Hematopoietic multipotent progenitor cell treated with erythropoietin and hydrocortisone succinate and interleukin-3 and kit ligand, for 8 days (in vitro differentiated cells): ENCODE measurements around the gene DIAPH1.

Source experiments
- DNase-seq: peaks from one replicate; pipeline ENCODE4 v3.0.0-alpha.2; 2015

Gene DIAPH1

DNA sequence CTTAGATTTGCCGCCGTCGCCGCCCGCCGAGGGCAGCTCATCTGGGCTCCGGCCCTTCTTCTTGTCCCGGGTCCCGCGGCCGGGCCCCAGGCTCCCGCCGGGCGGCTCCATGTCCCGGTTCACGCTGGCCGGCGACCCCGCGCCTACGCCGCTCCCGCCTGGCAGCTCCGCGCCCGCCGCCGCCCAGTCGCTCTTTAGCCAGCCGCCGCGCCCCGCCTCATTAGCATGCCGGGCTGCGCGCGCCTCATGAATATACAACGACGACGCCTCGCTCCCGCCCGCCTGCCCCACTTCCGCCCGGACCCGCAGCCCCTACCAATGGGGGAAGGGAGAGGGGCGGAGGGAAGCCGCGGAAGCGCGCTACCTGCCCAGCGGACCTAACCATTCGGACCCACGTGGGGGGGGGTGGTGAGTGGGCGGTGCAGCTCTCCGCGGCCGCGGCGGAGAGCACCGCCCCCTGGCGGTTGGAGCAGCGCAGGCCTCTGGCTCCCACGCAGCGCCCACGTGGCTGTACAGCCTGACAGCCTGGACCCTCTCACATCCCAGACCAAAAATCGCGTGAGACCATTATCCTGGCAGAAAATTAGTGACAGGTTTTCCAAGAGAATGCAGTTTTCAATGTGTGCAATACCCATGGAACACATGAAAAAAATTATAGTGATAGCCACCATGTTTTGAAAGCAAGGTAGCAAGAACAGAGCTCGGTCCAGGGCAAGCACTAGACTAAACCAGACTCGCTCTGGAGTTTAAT, at the start of gene DIAPH1:
Gene DIAPH1 (minus strand): TSS at position 197 of the 751 bp plus-strand sequence. CDS start 86 bp downstream, at position 111.
- DNase-seq, result peak; percentile 96

GRCh38 chr5:141665995-141666940, 47.5 kb upstream of the DIAPH1 start:
- DNase-seq, result no peak

DNA sequence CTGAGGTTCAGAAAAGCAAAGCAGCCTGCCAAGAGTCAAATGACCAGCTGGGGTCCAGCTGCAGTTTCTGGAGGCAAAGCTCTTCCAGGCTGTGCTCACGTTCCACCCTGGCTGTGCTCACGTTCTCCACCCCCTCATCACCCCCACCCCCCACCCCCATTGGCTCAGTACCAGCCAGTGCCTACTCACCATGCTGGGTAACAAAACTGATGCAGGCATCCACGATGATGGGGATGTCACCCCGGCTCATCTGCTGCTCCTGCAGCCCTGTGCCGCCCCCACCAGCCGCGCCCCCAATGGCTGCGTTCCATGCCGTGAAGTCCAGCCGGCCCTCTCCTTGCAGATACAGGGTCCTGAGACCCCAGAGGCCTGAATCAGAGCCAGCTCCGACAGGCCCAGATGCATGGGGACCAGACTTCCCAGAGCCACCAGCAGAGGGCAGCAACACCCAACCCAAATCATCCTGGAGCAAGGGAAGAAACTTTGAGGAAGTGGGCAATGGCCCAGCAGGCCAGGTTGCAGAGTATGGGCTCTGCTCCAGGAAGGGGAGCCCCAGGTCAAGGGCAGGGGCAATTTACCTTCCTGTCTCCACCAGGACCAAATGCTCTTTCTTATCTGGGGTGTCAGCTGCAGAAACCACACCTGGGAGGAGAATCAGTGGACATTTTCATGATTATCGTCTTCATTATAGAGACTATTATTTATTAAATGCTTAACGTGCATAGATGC, 46.1 kb upstream of the DIAPH1 start:
- peak; percentile 76 for DNase-seq

DNA sequence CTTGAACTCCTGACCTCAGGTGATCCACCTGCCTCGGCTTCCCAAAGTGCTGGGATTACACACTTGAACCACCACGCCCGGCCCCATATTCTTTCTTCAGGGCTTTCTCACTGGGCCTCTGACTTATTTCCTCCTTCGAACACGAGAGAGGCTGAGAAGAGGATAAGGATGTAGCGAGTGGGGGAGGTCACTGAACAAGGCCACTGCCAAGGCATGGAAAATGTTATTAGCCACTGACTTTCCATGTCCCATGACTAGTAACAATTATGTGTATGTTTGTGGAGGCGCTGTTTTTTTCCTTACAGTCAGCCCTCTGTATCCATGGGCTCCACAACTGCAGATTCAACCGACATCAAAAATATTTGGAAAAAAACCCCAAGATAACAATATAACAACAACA, 44.7 kb upstream of the DIAPH1 start:
- DNase-seq, result no peak

- no peak for DNase-seq
Observed at GRCh38 chr5:141662028-141662427, 43.2 kb upstream of the DIAPH1 start.

DNA sequence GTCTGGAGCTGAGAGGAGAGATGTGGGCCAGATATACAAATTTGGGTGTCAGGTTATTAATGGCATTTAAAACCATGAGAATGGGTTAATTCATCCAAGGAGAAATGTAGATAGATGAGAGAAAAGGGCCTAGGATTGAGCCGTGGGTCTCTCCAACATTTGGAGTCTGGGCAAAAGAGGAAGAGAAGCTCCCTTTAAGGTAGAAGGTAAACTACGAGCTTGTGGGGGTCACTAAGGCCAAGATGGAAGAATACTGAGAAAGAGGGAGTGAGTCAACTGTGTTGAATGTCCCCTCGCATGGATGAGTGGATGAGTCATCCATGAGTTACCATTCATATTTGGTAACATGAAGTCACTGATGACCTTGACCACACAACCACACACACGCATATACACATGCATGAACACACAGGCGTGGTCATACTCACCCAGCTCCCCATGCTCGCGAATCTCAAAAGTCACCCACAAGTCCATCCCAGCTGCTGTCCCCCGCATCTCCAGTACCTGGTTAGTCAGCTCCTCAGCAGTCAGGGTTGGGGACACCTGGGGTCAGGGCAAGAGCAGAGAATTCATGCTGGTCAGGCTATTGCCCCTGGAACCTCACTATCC, 39.2 kb upstream of the DIAPH1 start:
- no peak for DNase-seq

- no peak for DNase-seq
Observed at GRCh38 chr5:141657404-141657803, 38.6 kb upstream of the DIAPH1 start.

DNA sequence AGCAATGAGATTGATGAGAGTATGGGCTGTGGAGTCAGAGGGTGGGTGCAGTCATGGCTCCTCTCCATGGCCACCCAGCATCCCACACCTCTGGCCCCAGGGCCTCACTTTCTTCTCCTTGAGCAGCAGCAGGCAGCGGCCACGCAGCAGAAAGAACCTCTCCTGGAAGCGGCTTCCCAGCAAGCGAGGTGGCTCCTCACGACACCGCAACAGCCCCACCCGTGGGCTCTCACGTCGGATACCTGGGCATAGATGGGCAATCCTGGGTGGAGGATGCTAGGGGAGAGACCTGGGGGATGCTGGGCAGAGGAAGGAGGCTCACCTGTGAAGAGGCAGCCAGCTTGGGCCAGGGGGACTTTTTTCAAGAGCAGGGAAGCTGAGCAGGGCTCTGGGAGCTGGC, 37.6 kb upstream of the DIAPH1 start:
- no peak for DNase-seq

DNA sequence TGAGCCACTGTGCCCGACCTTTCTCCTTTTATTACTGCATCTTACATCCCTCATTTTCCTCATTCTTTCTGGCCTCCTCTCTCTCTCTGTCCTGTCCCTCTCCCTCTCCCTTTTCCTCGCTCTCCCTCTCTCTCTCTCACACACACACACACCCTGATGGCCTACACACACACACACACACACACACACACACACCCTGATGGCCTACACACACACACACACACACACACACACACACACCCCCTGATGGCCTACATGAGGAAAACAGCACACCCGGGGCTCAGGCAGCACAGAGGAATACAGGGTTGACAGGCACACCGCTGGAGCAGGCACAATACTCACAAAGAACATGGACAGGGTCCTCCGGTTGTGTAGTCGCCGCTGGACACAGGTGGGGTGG, 36.2 kb upstream of the DIAPH1 start:
- no peak for DNase-seq

GRCh38 chr5:141654298-141654697, 35.5 kb upstream of the DIAPH1 start:
- DNase-seq, result no peak

DNA sequence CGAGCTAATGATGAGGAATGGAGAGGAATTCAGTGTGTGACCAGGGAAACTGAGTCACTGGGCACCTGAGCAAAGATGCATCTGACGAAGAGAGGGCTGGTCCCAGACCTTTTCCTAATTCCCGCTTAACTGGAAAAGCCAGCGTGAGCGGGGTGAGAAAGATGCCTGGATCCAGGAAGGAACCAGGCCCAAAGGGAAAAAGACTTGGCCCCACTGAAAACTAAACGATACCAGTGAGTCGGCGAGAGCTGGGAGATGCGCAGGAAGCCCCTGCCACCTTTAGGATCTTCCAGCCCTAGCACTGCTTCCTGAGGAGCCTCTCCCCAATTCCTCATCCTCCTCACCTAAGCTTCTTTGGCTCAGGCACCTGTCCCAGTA, 32.9 kb upstream of the DIAPH1 start:
- no peak for DNase-seq

DNA sequence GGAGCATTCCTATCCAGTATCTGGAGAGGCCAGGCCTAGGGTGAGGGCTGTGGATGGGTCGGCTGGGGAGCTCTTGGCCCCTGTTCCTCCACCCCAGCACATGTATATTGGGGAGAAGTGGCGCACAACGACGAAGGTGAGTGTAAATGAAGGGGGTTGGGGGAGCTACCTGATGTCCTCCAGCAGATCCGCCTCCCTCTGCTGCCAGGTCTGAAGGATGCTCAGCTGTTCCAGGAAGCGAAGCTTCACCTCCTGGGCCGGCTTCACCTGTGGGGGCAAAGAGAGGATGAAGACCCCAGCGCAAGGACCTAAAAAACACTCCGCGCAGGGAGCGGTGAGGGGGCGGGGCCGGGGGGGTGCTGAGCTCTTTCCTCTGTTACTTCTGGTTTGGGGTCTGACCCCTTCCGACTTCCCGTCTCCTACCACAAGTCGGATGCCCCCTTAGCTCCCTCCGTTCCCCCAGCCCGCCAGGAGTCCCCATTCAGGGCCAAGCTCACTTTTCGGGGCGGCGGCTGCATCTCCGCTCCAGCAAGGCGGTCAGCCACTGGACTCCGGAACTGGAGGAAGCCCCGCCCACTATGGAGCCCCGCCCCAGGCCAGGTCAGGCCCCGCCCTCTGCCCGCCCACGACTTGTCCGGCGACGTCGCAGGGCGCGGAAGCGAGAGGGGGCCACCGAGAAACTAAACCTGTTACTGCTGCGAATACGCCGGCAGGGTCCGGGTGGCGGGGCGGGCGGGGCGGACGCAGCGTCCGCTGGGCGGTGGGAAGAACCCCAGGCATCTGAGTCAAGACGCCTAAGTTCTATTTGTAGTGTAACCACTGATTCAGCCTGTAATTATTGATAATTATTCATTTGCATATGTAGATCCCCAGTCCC, 32.3 kb upstream of the DIAPH1 start, which contains the start of gene FCHSD1:
Gene FCHSD1 (minus strand): TSS at position 568 of the 877 bp plus-strand sequence. CDS start 50 bp downstream, at position 518.
- peak; percentile 70 for DNase-seq

- no peak for DNase-seq
Observed at GRCh38 chr5:141649972-141650371, 31.2 kb upstream of the DIAPH1 start.

DNA sequence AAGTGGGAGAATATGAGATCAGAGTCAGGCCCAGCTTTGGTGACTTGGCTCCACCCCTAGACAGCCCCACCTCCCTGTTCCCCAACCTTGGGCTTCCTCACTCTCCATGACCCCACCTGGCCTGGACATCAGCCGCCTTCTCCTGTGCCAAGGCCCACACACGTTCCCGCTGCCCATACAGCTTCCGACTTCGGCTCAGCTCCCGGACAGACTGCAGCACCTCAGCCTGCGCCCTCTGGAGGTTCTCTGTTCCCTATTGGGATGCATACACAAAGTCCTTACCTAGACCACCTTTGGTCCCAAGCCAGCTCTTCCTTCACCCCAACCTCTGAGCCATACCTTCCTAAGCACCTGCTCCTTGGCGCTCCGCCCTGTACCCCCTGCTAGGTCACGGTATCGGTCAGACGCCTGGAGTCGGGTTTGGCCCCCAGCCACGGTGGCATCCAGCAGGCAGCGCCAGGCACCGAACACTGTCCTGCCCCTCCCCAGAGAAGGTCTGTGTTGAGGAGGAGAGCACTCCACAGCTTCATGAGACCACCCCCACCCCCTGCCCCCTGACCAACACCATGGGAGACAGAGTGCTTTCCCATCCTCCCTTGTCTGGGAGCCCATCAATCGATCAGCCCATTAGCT, 30.4 kb upstream of the DIAPH1 start:
- DNase-seq, result no peak

- no peak for DNase-seq
Observed at GRCh38 chr5:141647851-141648250, 29.1 kb upstream of the DIAPH1 start.

DNA sequence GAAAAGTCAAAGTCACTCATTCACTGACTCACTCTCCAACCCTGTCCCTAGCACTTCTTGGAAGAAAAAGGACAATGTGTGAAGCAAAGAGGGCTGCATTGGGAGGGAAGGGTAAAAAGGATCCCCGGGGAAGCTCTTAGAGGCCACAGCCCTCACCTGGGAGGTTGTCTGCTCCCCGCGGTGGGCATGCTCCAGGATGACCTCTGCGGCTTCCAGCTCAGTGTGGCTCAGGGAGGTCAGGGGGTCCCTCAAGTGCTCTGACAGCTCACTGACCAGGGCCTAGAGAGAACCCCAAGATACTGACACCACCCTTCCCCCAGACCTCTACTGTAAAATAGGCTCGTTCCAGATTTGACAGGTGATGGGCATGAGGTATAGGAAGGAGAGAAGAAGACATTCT, 28.4 kb upstream of the DIAPH1 start:
- no peak for DNase-seq

GRCh38 chr5:141646026-141646425, 27.2 kb upstream of the DIAPH1 start:
- no peak for DNase-seq

GRCh38 chr5:141641634-141642267, 23.0 kb upstream of the DIAPH1 start:
- peak; percentile 61 for DNase-seq

DNA sequence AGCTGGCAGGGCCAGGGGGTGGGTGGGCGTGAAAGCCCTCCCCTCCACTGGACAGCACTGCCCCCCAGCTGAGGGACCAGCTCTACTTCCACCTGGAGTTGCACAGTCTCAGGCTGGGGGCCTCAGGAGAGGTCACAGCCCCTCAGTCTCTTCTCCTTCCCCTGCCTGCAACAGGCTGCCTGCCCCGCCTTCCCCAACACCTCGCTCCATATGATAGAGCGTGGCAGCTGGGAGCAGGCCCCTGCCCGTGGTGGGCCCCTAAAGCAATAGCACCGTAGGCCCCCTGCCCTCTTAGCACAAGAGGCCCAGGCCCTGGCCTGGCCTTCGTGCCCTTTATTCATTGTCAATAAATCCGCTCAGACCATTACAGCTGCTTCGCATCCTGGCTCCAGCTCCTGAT, 21.9 kb upstream of the DIAPH1 start:
- DNase-seq, result no peak

DNA sequence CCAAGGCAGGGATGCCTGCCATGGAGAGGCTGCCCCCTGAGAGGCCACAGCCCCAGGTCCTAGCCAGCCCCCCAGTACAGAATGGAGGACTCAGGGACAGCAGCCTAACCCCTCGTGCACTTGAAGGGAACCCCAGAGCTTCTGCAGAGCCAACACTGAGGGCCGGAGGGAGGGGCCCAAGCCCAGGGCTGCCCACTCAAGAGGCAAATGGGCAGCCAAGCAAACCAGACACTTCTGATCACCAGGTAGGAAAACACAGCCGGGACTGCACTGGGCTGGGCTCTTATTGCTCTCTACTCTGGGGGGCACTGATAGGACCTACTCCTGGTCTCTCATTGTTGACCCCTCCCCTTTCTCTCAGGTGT, 21.2 kb upstream of the DIAPH1 start:
- no peak for DNase-seq
